GM06990 (cell line): ENCODE results near the gene LCE1B.

Experiments
- DNase-seq: peaks from one replicate; pipeline ENCODE4 v3.0.0-alpha.2; 2011; ENCODE audit not compliant: insufficient read length; ENCODE audit errors: extremely low read depth
- H3K27me3 ChIP-seq: replicated peaks from 2 replicates; pipeline ENCODE4 v1.6.0; 2011; ENCODE audit warnings: low read length; ENCODE audit not compliant: control insufficient read depth, insufficient read depth
- H3K36me3 ChIP-seq: 2 replicates; pipeline ENCODE4 v1.5.1; 2011; ENCODE audit warnings: low read length; ENCODE audit not compliant: control insufficient read depth, insufficient read depth
- H3K4me3 ChIP-seq: replicated peaks from 2 replicates; pipeline ENCODE4 v1.5.1; 2011; ENCODE audit warnings: low read depth, mild to moderate bottlenecking, control low read depth, low read length
- CTCF ChIP-seq: IDR thresholded peaks from 2 replicates; pipeline ENCODE4 v1.5.1; 2011; ENCODE audit warnings: low read length, control low read depth, mild to moderate bottlenecking, inconsistent platforms; ENCODE audit not compliant: insufficient read depth, poor library complexity, severe bottlenecking

Gene LCE1B

GRCh38 chr1:152860129-152860528, 48.4 kb downstream of the LCE1B start:
- H3K36me3 ChIP-seq, result no peaks in the 10 kb centered on the region
- H3K4me3 ChIP-seq, result no peak overlapping the region
- DNase-seq, result no peak
- TF ChIP-seq CTCF, result no peak
- H3K27me3 ChIP-seq, result no peaks in the 10 kb centered on the region; the same call in none of the 2 replicates

GRCh38 chr1:152861374-152861773, 49.6 kb downstream of the LCE1B start:
- no peak overlapping the region for H3K4me3 ChIP-seq
- TF ChIP-seq CTCF, result no peak
- no peak for DNase-seq
- no peaks in the 10 kb centered on the region for H3K36me3 ChIP-seq
- no peaks in the 10 kb centered on the region; the same call in 1 of the 2 replicates for H3K27me3 ChIP-seq
